Activated CD4-positive, alpha-beta T cell treated with anti-CD3 and anti-CD28 coated beads, Interleukin-2, amount 50 U/mL, for 4 hours (primary cell): ENCODE results near the gene FAM174C.
"Not testable (repeated sequence)": the region's sequence is repeated elsewhere in the genome, so short reads cannot be mapped to it uniquely, and the experiment has no call there.

Experiments used
- DNase-seq, 2 experiments: peaks; one replicate each; pipeline ENCODE4 v3.0.0-alpha.2; 2020

FAM174C gene

DNA sequence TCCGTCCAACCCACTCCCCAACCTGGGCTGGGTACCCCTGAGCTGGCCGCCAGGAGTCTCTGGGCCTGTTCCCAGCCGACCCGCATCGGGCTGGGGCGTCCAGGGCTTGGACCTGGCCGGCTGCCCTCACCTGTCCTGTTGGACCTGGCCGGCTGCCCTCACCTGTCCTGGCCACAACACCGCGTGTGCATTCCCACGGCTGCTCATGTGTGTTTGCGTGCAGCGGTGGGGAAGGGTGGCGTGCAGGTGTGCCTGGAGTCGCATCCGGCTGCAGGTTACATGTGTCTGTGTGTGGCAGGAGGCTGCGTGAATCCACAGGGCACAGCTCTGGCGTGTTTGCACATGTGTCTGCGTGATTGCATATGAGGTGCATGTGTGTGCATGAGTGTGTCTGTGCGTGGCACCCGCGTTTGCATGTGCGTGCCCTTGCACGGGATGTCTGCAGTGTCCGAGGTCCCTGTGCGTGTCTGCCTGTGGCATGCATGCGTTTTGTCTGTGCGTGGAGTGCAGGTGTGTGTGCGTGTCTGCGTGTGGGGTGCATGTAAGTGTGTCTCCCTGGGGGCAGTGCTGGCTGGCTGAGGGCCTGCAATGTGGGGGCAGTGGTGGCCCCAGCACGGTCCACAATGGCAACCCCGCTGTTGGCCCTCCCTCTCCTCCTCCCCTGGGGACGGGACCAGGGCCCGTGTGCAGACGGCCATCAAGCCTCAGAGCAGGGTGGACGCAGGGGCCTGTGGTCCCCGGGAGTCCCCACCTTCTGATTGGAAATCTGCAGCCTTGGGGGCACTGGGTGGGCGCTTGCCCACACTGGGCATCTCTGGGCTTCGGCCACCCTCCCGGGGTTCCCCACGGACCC lies 13.7 kb downstream of the FAM174C start:
- no peak for DNase-seq

DNA sequence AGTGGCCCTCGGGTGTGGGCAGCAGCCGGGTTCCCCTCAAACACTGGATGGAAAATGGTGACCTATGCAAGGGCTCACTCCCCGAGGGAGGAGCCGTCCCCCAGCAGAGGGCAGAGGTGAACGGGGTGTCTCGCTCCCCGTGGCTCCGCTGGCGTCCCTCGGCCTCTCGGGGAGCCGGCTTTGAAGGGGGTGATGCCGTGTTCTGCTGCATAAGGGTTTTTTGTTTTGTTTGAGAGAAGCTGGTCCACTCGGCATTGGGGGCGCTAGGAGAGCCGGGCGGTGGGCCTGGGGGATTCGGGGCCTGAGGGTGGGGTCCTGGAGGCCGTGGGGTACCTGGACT lies 14.3 kb downstream of the FAM174C start:
- no peak for DNase-seq

DNA sequence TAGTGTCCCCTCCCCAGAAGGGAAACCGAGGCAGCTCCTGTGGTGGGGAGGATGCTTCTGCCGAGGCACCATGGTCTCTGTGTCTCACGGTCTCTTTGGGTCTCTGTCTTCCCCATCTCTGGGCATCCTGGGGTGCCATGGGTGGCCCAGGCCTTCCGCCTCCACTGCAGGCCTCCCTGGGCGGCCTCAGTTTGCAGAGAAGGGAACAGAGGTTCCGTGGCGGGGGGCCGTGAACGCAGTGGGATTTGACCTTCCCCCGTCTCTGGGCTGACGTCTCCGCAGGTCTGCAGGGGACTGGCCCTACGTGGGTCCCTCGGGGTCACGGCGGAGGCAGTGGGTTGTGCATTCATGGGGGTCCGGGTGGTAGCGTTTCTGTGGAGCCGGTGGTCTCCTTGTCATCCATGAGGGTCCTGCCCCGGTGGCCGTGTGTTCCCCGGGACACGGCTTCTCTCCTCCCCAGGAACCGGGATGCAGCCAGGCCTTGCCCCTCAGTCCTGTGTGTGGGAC lies 14.9 kb downstream of the FAM174C start:
- DNase-seq, result no peak

DNA sequence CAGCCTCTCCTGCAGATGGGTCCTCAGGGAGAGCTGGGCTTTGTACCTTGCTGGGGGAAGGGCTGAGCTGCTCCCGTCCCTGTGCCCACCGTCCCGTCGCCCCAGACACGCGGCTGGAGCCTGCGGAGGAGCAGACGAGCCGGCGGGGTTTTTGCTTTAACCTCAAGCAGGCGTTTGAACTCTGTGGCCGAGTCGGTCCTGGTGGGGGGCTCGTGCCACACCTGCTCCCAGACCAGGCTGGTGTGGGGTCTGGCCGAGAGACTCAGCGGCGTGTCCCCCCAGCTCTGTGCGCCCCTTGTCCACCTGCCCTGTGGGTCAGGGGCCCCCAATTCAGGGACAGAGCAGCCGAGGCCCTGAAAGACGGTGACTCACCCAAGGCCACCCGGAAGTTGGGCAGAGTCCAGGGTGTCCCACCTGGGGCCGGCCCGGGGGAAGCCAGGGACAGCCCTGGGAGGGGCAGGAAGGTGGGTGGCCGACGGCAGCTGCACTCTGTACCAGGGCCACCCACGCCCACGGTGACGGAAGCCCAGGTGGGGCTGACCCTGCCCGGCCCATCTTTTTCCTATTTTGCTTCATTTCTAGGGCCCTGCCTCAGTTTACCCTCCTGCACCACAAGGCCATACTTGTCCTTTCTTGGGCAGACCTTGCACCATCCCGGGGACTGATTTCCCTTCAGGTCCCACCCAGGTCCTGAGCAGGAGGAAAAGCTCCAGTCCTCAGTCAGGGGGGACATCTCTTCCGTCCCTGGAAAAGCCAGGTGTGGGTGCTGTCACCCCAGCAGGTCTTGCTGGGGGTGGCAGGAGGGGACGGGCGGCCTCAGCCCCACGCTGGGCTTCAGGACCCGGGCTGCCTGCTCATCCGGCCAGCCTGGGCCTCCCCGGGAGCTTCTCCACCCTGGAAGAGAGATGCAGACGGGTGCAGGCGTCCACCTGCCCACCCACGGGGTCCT lies 15.6 kb downstream of the FAM174C start:
- DNase-seq, result no peak

DNA sequence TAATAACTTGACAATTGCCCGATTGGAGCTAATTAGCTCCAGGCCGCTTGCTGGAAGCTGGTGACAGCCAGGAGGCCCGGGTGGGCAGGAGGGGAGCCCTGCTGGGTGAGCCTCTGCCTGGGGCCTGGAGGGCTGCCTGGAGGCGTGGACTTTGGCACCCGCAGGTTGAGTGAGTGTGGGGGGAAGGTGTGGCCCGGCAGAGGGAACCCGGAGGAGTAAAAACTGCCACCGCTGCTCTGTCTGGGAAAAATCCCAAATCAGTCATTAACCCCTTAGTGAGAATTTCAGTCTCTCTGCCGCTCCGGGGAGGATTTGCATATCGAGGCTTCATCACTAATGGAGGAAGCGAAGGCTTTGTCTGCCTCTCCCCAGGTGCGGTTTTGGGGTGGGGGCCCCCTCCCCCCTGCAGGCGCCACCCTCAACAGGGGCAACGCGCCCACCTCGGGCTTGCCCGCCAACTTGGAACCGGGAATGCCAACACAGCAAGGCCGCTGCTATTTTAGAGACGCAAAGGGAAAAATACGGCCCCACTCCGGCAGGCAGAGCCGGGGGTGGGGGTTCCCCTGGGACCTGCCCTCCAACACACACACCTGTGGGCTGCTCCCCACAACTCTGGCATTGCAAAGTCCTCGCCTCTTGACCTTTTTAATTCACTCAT lies 16.6 kb downstream of the FAM174C start:
- no peak for DNase-seq

DNA sequence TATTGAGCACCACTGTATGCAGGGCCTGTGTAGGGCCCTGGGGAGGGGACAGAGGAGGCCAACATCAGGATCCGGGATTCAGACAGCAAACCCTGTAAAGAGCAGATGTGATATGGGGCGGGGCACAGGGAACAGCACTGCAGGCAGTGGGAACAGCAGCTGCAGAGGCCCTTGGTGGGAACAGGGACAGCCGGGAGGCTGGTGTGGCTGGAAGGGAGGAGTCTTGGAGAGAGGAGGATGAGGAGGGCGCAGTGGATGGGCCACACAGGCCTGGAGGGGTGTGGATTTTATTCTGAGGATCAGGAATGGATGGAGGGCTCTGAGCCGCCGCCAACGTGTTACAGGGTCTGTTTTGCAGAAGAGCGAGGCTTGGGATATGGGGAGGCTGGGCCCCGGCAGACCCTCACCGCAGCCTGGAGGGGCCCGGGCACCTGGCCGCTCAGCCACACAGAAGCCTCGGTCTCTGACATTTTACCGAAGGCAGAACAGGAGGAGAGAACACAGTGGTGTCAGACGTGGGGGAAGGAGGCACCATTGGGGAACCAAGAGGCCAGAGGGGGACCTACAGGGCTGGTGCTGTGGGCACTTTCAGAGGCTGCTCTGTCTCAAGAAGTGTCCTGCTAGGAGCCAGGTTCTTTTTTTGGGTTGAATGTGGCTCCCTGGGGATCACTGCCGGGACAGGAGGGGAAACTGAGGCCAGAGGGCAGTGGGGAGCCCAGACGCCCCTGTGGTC lies 17.3 kb downstream of the FAM174C start:
- no peak for DNase-seq

DNA sequence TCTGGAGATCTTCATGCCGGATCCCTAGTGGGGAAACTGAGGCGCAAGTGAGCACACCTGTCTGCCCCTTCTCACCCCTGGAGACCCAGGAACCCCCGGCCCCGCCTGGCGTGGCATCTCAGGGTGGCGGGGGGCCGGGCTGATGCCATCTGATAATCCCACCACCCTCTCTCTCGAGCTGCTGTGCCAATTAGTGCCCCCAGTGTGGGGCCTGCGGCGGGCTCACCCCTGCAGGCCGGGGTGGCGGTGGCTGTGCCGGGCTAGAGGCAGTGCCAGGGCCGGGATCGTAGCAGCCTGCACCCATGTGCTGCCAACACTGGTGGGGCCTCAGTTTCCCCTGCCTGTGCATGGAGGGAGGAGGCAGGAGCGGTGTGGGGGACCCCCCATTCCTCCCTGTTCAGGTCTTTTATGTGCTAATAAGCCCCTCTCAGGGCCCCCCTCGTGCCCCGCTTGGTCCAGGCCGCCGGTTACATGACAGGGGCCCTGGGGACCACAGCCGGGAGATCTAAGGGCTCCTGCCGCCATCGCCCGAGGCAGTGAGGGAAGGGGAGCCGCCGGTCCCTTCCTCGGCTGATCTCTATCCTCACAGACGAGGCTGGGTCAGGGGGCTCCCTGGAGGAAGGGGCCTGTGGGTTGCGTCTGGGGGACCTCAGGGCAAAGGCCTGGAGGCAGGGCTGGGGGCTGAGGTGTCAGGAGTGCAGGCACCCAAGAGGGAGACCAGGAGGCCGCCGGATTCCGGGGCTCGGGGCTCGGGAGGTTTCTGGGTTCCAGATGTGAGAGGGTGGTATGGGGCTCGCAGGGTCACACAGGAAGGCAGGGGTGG lies 18.7 kb downstream of the FAM174C start:
- DNase-seq, result no peak

DNA sequence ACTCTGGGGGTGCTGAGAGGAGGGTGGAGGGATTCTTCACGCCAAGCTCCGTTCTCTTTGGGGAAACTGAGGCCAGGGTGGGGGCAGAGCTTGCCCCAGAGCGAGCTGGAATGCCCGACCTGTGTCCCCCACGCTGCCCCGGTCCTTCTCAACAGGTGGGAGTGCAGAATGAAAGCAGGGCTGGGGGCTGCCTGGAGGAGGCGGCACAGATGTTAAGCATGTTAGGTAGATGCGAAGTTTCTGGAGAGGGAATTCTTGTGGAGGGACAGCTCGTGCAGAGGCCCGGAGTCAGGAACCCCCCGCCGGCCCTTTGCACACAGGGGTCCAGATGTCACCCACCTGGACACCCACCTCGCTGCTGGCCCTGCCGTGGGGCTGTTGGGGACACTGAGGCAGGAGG lies 19.4 kb downstream of the FAM174C start:
- no peak for DNase-seq

DNA sequence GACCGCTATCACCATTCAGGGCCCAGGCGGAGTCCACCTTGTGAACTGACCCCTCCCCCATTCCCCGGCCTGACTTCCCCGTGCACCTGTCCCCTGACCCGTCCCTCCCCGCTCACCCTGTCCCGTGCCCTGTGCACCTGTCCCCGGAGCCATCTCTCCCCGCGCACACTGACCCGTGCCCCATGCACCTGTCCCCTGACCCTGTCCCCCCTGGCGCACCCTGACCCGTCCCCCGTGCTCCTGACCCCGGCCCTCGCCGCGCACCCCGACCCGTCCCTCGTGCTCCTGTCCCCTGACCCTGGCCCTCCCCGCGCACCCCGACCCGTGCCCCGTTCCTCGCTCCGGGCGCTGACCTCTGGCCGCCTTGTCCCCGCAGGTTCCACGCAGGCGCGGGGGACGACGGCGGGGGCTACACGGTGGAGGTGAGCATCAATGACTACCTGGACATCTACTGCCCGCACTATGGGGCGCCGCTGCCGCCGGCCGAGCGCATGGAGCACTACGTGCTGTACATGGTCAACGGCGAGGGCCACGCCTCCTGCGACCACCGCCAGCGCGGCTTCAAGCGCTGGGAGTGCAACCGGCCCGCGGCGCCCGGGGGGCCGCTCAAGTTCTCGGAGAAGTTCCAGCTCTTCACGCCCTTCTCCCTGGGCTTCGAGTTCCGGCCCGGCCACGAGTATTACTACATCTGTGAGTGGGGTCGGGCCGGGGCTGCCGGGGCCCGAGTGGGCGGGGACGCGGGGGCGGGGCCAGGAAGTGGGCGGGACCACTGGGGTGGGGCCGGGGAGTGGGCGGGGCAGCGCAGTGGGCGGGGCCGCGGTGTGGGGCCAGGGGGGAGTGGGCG lies 20.1 kb downstream of the FAM174C start:
- DNase-seq, result no peak

DNA sequence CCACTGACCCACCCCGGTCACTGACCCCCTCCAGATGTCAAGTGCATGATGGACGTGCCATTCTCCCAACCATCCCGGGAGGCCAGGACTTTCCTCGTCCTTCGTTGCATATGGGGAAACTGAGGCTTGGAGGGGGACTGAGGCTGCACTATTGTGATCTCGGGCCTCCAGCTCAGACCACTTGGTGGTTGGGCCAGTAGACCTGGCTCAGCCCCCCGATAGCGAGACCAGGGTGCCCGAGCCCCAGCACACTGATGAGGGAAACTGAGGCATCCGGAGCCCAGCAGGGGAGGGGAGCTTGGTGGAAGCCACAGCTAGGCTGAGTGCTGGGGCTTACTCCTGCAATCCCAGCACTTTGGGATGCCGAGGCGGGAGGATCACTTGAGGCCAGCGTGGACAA lies 20.7 kb downstream of the FAM174C start:
- no peak for DNase-seq

DNA sequence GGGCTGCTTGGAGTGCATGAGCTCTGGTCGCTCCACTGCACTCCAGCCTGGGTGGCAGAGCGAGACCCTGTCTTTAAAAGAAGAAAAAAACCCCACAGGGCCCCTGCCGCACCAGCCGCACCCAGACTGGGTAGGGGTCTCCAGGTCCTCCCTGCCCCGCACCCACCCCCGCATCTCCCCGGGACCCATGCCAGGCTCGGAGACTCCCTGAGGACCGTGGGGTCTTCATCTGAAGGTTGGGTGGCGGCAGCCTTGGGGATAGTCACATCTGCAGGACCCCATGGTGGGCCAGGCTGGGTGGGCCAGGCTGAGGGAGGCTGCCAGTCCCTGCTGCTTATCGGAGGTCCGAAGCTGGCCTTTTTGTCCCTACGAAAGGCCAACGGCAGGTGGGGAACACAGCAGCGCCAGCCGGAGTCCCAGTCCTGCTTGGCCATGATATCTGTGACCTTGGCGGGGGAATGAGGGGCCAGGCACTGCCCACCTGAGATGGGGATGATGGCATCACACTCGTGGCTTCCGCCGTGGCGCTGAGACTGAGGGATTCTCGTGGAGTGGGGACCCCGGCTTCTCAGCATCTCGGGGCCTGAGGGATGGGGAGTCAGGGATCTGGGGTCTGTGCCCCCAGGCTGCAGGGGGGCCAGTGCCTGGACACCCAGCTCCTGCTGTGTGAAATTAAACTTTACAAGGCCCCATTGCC lies 21.4 kb downstream of the FAM174C start:
- no peak for DNase-seq

DNA sequence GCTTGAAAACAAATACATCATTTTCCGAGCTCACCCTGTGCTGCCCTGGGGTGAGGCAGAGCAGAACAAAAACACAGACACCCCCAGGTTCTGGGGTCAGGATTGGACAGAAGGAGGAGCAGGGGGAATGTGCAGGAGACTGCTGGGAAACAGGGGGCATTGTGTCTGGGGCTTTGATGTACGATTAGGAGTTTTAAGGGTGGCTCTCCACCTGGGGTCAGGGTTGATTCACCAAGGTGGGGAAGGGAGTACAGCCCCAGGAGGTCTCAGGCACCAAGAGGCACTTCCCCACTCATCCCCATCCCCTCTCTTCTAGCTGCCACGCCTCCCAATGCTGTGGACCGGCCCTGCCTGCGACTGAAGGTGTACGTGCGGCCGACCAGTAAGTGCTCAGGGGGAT lies 22.9 kb downstream of the FAM174C start:
- DNase-seq, result no peak

DNA sequence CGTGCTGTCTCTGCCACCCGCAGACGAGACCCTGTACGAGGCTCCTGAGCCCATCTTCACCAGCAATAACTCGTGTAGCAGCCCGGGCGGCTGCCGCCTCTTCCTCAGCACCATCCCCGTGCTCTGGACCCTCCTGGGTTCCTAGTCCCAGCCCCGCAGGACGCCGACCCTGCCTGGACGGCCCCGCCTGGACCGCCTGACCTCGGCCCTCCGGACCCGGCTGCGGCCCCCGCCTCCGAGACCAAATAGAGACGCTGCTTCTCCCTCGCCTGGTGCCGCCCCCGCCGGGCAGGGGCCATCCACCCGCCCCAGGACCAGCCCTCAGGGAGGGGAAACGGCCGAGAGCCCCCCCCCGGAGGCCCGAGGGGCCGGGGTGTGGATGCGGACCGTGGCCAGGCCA lies 24.5 kb downstream of the FAM174C start:
- no peak for DNase-seq

DNA sequence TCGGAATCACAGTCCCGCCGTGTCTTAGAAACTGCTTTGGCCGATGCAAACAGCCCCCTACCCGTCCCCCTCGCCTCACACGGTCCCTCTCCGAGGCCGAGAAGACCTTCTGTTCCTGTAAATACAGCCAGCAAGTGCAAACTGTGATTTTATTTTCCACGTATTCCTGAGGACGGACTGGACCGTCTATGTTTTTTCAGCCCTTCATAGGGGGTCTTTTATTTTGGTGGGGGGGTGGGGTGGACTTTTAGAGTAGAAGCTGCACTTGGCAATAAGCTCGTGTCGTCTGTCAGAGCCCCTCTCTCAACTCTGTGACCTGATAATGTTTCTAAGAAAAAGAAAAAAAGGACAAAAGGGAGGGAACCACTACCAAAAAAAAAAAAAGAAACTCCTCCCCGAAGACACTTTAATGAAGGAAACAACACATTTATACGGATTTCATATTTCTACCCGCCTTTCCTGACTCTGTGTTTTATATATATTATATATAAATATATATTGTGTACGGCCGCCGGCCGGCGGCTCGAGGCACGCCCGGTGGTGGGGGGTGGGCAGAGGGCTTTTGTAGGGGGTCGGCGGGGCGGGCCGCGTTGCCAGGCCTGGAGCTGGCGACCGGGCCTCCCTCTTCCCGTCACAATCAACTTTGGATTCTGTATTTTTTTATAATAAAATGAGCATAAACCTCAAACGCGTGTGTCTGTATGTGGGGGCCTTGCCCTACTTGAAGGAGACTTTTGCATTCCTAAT lies 25.6 kb downstream of the FAM174C start:
- DNase-seq, result no peak

DNA sequence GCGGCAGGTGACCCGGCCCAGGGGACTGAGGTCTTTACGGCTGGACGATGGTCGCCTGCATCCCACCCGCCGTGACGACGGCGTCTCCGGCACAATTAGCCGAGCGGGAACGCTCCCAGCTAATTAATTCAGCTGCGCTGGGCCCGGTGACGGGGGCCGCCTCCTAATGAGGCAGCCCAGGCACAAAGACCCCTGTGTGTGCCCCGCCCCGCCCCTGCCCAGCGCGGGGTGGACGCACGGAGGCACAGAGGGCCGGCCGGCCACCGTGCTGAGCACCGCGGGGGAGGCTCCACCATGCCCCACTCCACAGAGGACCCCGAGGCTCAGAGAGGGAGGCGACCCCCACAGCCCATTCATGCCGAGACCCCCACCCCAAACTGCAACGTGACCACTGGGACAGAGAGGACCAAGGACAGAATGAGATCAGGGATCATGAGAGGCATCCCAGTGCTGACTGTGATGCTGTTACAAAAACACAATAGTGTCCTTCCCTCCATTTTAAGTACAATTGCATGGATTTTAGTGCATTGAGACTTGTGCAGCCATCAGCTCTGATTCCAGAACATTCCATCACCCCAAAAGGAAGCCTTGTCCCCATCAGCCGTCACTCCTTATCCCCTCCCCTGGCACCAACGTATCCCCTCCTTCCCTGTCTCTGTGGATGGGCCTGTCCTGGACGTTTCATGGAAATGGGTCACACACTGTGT lies 27.4 kb downstream of the FAM174C start:
- no peak for DNase-seq

DNA sequence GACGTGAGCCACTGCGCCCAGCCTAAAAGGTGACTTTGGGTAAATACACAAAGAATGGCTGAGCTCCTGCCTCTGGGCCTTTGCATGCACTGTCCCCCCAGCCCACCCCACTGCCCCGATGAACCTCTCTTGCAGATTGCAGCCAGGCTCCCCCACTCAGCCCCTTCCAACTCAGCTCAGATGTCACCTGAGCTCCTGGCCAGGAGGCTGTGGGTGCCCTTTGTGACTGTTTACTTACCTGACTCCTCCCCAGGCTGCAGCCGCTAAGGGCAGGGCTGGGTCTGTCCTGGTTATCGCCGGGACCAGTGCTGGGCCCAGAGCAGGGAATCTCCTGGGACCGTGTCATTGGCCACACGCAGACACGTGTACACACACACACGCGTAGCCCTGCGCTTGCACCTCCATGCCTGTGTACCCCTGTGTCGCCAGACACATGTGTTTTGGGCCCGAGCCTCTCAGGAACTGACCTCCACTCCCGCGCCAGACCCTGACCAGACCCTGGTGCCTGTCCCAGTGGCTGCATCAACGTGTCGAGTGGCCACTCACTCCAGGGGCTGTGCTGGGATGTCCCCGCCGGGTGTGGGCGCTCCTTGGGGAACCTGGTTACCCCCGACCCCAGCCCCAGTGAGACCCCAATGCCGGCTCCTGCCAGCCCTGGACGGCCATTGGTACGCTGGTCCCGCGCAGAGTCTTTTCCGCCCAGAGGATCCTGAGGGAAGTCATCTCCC lies 29.0 kb downstream of the FAM174C start:
- DNase-seq, result no peak

DNA sequence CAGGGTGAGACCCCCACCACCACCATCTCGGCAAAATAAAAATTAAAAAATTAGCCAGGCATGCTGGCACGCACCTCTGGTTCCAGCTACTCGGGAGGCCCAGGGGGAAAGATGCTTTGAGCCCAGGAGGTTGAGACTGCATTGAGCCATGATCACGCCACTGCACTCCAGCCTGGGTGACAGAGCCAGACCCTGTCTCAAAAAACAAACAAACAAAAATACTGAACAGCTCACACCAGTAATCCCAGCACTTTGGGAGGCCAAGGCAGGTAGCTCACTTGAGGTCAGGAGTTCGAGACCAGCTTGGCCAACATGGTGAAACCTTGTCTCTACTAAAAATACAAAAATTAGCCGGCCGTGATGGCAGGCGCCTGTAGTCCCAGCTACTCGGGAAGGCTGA lies 30.0 kb downstream of the FAM174C start:
- not testable (repeated sequence) for DNase-seq

DNA sequence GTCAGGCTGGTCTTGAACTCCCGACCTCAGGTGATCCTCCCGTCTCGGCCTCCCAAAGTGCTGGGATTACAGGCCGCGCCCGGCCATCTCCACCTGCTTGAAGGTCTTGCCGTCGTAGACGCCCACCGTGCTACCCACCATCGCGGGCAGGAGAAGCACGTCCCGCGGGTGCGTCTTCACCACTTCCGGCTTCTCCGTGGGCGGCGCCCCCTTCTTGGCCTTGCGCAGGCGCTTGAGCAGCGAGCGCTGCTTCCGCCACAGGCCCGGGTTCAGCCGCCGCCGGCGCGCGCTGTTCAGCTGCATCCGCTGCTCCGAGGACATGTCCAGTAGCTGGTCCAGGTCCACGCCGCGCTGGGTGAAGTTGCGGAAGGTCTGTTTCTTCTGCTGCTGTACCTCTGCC lies 32.0 kb downstream of the FAM174C start:
- DNase-seq, result no peak
